Cerebellar nuclear complex (tissue), 1 donor: ENCODE results near the gene PPARA.

Experiments
- DNase-seq, 2 experiments: peaks; one replicate each; lab custom pipeline; 2025; lab: John Stamatoyannopoulos, UW

Gene PPARA

DNA sequence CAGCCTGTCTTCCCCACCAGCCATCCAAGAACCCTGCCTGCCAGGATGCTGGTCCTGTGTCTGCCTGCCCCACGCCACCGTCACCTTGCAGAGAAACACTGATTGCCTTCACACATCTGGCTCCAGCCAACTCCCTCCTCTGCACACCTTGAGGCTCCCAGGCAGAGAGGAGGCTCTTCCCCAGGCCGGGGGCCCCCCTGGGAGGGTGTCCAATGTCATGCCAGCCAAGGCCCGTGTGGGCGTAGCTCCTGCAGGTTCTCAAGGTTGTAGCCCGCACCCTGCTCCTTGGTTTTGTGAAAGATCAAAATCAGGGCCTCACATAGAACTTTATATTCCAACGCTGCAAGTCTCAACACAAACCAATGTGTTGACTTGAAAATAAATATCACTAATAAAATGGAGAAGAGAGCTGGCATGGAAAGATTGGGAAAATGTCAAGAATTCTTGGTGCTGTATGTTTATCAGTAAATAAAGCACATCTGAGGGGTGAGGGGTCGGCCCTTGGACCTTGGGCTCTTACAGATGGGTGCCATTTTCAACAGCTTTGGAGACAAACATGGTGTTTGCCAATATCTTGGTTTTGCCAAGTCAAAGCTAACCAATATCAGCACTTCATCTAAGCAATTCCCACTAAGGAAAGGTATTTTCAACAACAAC is 6.7 kb upstream of the PPARA start:
- no peak for DNase-seq

DNA sequence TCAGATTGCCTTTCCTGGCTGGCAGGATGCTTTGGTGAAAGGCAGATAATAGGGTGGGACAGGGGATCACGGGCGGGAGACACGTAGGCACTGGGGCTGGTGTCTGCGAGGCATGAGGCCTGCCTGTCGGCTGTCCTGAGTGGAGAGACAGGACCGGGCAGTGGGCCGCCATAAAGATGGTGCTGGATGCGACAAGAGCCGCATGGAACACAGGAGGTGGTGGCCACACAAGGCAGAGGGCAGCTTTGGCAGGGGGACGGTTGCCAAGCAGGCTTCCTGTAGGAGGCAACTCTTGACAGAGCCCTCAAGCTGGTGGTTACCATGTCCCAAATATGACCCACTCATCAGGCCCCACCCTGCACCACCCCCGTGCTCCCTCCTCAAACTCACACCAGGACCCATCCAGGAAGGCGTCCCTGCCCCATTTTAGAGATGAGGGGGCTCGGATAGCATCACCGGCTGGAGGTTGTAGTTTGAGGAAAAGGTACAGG is 4.9 kb upstream of the PPARA start:
- no peak for DNase-seq

DNA sequence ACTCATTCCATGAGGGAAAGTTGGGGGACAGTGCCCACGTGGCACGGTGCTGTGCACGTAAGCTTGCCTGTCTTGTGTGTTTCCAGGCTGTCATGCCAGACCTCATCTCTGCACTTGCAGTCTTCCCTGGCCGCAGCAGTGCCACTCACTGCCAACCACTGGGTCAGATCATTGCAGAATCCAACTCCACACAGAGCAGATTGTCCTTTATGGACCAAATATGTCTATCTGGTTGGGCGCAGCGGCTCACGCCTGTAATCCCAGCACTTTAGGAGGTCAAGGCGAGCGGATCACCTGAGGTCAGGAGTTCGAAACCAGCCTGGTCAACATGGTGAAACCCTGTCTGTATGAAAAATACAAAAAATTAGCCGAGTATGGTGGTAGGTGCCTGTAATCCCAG is 4.4 kb upstream of the PPARA start:
- DNase-seq = no peak

DNA sequence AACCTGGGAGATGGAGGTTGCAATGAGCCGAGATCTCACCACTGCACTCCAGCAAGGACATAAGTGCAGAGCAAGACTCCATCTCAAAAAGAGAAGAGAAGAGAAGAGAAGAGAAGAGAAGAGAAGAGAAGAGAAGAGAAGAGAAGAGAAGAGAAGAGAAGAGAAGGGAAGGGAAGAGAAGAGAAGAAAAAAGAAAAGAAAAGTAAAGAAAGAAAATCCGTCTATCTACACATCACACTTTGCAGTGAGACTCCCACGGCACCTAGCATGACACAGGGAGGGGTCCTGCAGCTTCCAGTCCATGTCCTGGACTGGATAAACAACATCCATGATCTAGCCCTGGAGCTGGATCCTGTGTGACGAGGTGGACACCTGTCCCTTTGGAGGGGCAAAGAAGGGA is 4.0 kb upstream of the PPARA start:
- DNase-seq = no peak

- DNase-seq = no peak
These were observed 3.3 kb upstream of the PPARA start for GRCh38 chr22:46147061-46147460.

GRCh38 chr22:46147471-46148267 is 2.7 kb upstream of the PPARA start:
- DNase-seq = no peak

DNA sequence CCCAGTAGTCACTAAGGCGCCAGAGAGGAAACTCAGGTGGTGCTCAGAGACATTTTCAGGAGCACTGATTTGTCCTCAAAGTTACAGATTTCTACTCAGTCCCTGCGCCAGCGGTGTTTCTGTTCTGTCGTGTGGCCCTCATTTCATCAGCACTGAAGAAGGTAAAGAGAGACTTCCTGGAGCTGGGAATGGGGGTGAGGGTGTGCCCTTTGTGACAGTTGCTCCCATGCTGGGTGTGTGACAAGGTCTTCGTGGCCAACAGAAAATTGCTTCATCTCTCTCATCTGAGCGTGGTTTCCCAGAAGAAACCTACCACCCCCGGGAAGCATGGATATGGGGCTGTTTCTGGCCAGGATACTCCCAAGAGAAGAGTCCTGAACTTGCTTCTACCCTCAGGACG is 2.0 kb upstream of the PPARA start:
- no peak for DNase-seq

DNA sequence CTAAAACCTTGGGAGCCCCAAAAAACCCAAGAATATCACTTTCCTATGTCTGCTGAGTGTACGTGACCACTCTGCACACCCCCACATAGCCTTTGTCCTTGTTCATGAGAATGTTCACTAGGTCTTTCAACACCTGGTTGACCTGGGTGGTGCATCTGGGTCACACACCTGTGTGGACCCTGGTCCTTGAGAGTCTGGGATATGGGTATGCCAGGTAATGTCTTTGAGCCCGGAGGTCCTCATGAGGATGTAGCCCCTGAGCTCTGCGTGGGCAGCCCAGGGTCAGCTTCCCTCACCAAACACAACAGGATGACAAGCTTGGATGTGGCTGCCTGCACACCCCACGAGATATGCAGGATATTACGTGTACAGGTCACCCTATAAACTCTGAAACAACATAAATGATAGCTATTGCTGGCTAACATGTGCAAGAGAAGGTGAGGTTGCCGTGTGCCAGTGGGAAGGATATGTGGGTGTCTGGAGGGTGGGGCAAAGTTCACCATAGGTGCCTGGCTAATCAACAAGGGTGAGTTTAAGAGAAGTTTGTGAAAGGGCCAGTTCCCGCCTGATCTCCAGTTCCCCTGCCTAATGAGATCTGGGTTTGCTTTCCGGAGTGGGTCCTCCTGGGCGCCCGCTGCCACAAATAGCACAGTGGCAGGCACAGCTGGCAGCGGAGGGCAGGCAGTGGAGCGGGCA is 1.4 kb upstream of the PPARA start:
- DNase-seq = no peak

DNA sequence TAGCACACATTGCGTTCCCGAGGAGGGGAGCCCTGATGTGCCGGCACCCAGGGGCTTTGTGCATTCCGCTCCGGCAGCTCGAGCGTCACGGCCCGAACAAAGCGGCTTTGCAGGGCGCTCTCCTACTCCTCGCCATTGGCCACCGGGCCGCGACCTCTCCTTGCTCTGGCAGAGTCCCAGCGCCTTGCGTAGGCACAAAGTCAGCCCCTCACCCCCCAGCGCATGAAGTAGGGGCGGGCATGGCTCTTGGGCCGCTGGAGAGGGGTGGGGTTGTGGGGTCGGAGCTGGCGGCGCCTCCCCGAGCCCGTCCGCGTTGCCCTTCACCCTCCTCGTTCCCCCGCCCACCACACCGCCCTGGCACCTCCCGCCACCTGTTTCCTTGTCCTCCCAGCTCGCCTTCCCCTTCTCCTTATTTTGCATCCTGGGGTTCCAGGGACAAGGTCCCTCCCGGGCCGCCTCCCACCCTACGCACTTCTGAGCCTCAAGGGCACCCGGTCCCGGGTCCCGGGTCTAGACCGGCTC is 753 bp upstream of the PPARA start:
- no peak for DNase-seq

GRCh38 chr22:46150655-46151477 is 540 bp downstream of the PPARA start:
- DNase-seq = no peak

GRCh38 chr22:46153930-46154329 is 3.6 kb downstream of the PPARA start:
- DNase-seq = no peak

- no peak for DNase-seq
These were observed 5.7 kb downstream of the PPARA start for GRCh38 chr22:46156031-46156430.

DNA sequence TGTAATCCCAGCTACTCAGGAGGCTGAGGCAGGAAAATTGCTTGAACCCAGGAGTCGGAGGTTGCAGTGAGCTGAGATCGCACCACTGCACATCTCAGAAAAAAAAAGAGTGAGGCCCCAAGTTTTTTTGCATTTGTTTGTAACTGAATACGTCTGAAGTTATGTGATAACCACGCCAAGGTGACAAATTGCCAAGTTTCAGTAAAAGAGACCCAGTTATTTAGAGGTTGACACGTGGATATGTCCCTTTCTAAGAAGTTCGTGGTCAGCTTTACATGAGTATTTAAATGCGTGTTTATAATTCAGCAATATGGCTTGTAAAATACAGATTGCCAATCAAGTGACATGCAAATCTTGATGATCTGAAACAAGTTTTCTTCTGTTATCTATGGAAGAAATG is 8.0 kb downstream of the PPARA start:
- DNase-seq = no peak

GRCh38 chr22:46159212-46159611 is 8.9 kb downstream of the PPARA start:
- DNase-seq = no peak

GRCh38 chr22:46159777-46160176 is 9.5 kb downstream of the PPARA start:
- DNase-seq = no peak

GRCh38 chr22:46162285-46162684 is 12.0 kb downstream of the PPARA start:
- no peak for DNase-seq

DNA sequence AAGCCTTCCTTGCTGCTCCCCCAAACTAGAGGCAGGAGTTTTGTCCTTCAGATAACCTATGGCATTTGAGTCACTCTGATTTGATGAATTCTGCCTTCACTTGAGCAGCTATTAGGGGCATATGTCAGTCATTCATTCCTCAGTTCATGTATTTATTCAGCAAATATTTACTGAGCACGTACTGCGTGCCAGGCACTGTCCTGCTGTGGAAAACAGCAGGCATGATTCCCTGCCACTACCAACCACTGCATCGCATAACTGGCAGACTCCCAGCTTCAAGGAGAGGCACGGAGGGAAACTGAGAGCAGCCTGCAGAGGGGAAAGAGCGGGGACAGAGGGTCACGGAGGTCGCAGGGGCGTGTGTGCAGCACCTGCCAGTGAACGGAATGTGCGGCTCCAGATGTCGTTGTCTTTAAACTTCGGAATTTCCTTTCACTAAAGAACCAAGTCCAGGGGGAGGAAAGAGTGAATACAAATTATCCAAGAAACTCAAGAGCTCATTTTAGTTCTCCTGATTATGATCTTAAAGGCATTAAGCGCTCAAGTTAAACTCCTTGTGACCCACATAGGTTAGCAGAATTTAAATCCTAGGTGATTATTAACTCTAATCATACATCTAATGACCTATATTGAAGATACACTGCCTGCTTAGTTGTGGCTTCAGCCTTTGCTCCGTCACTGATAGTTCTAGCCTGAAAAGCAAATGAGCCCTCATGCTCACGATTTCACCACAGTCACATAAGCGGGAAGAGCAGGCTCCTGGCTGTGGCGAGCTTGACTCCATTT is 12.6 kb downstream of the PPARA start:
- no peak for DNase-seq

DNA sequence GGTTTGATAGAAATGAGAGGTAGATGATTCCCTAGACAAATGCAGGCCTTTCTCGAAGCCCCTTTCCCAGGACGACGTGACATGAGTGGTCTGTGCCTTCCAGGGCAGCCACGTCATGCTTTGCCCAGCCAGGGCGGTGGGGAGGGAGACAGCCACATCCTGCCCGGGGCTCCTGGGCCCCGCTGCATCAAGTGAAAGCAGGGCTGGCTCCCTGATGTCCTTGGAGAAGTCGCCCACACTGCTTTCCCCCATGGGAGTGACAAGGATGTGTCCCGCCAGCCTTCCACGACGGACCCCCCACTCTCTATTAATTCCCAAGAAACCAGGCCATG is 13.2 kb downstream of the PPARA start:
- no peak for DNase-seq

- no peak for DNase-seq
These were observed 15.7 kb downstream of the PPARA start for GRCh38 chr22:46165977-46166376.

DNA sequence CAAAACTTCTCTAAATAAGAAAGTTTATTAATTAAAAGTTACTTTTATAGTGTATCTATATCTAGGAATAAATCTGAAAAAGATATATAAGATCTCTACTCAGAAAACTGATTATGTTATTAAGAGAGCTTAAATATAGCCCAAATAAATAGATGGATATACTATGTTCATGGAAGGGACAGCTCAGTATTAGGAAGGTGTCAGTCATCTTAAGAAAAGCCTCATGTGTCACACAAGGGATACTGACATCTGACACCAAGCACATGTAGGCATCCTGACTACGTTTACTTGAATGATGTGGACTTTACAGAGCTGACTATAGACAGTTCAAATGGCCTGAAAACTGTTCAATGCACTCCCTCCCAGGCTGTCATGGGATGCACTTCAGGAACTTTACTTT is 19.3 kb downstream of the PPARA start:
- no peak for DNase-seq

GRCh38 chr22:46171940-46172339 is 21.6 kb downstream of the PPARA start:
- no peak for DNase-seq
